Liver (tissue), 9 donors: ENCODE results near the gene DYNLT2. TPM values are rescaled to one million over a fixed set of nuclear protein-coding genes. Genes with fewer than 3 reads are reported as not detected.

Experiments used
- DNase-seq: peaks from one replicate; pipeline ENCODE4 v3.0.0-alpha.2; 2017; ENCODE audit warnings: low spot score
- H3K27ac ChIP-seq, 2 donors: one replicate each; pipeline ENCODE4 v1.7.0; 2013; ENCODE audit warnings: inconsistent platforms in 2 of 2, low read length in 2 of 2, control low read depth in 1 of 2, low read depth in 1 of 2, mild to moderate bottlenecking in 1 of 2
- H3K27me3 ChIP-seq, 4 donors: one replicate each; pipeline versions ENCODE4 v1.6.1 to v1.7.0; 2013; ENCODE audit warnings: low read length in 3 of 4, inconsistent platforms in 1 of 4, mild to moderate bottlenecking in 1 of 4, moderate library complexity in 1 of 4; ENCODE audit not compliant: control insufficient read depth in 4 of 4, insufficient read depth in 4 of 4
- H3K36me3 ChIP-seq, 4 donors: one replicate each; pipeline versions ENCODE4 v1.6.1 to v1.7.0; 2013; ENCODE audit warnings: low read length in 3 of 4, mild to moderate bottlenecking in 3 of 4, low read depth in 1 of 4, moderate library complexity in 1 of 4; ENCODE audit not compliant: control insufficient read depth in 4 of 4, insufficient read depth in 3 of 4
- H3K4me1 ChIP-seq, 4 donors: one replicate each; pipeline versions ENCODE4 v1.6.1 to v1.7.0; 2013; ENCODE audit warnings: low read length in 3 of 4, mild to moderate bottlenecking in 3 of 4, moderate library complexity in 1 of 4; ENCODE audit not compliant: control insufficient read depth in 4 of 4, insufficient read depth in 4 of 4
- H3K4me3 ChIP-seq, 3 donors: one replicate each; pipeline versions ENCODE4 v1.6.1 to v1.7.0; 2013; ENCODE audit warnings: low read length in 3 of 3, control low read depth in 1 of 3, low read depth in 1 of 3, mild to moderate bottlenecking in 1 of 3
- H3K9ac ChIP-seq, 2 donors: one replicate each; pipeline ENCODE4 v1.7.0; 2013; ENCODE audit warnings: low read length in 2 of 2, mild to moderate bottlenecking in 2 of 2, moderate library complexity in 2 of 2, control low read depth in 1 of 2, low read depth in 1 of 2
- H3K9me3 ChIP-seq, 4 donors: one replicate each; pipeline versions ENCODE4 v1.6.1 to v1.7.0; 2013; ENCODE audit warnings: low read length in 3 of 4; ENCODE audit not compliant: control insufficient read depth in 4 of 4
- EGR1 ChIP-seq, 2 donors: IDR thresholded peaks; 2 replicates each; pipeline ENCODE4 v1.6.1; 2016 to 2018; ENCODE audit warnings: antibody characterized with exemption in 2 of 2, low read depth in 2 of 2
- FOXA1 ChIP-seq: IDR thresholded peaks from 2 replicates; pipeline ENCODE4 v1.6.1; 2016; ENCODE audit warnings: antibody characterized with exemption
- FOXA2 ChIP-seq: IDR thresholded peaks from 2 replicates; pipeline ENCODE4 v1.6.1; 2016; ENCODE audit warnings: antibody characterized with exemption
- GABPA ChIP-seq, 2 donors: IDR thresholded peaks in 1 of 2; conservative IDR thresholded peaks in 1 of 2; 2 replicates each; pipeline ENCODE4 v1.6.1; 2016; ENCODE audit warnings: antibody characterized with exemption in 2 of 2, mild to moderate bottlenecking in 1 of 2, moderate library complexity in 1 of 2
- HNF4A ChIP-seq, 2 donors: conservative IDR thresholded peaks; 2 replicates each; pipeline ENCODE4 v1.6.1; 2016; ENCODE audit warnings: antibody characterized with exemption in 2 of 2, mild to moderate bottlenecking in 2 of 2
- HNF4G ChIP-seq: IDR thresholded peaks from 2 replicates; pipeline ENCODE4 v1.6.1; 2016; ENCODE audit warnings: antibody characterized with exemption
- JUND ChIP-seq, 2 donors: IDR thresholded peaks; 2 replicates each; pipeline ENCODE4 v1.6.1; 2016; ENCODE audit warnings: antibody characterized with exemption in 2 of 2
- NR2F2 ChIP-seq: IDR thresholded peaks from 2 replicates; pipeline ENCODE4 v1.6.1; 2016; ENCODE audit warnings: antibody characterized with exemption
- RAD21 ChIP-seq, 2 donors: IDR thresholded peaks; 2 replicates each; pipeline ENCODE4 v1.6.1; 2016; ENCODE audit warnings: antibody characterized with exemption in 2 of 2, mild to moderate bottlenecking in 2 of 2
- RXRA ChIP-seq, 2 donors: IDR thresholded peaks; 2 replicates each; pipeline ENCODE4 v1.6.1; 2017 to 2018; ENCODE audit warnings: antibody characterized with exemption in 2 of 2, mild to moderate bottlenecking in 1 of 2
- SP1 ChIP-seq: IDR thresholded peaks from 2 replicates; pipeline ENCODE4 v1.6.1; 2018; ENCODE audit warnings: antibody characterized with exemption, mild to moderate bottlenecking
- TAF1 ChIP-seq: conservative IDR thresholded peaks from 2 replicates; pipeline ENCODE4 v1.6.1; 2016; ENCODE audit warnings: antibody characterized with exemption, mild to moderate bottlenecking
- YY1 ChIP-seq: IDR thresholded peaks from 2 replicates; pipeline ENCODE4 v1.6.1; 2016; ENCODE audit warnings: antibody characterized with exemption, mild to moderate bottlenecking
- WGBS: extraction: QIAGEN DNeasy Blood & Tissue Kit; methylation state at CpG from one replicate; pipeline ENCODE4 v1.1.7; 2013; 5-methylcytosine and 5-hydroxymethylcytosine counted together
- polyA plus RNA-seq, 2 donors: library from polyadenylated mRNA; stranded (reverse) in 1 of 2; unstranded in 1 of 2; fragments of 200-250 nt in 1 of 2; fragments of >200 nt in 1 of 2; fragmentation: Nextera tagmentation in 1 of 2; extraction: Ambion mirVana in 1 of 2; gene quantifications; one replicate each; pipeline versions ENCODE4 v1.2.1 to v1.2.3, GENCODE V29; 2013 to 2015
- total RNA-seq, 2 donors: library from RNA; depleted of rRNA; stranded (reverse); fragments of >200 nt; gene quantifications; one replicate each; pipeline ENCODE4 v1.2.3, GENCODE V29; 2014
- TF ChIP-seq, protein P1 (sequence below): IDR thresholded peaks from 2 replicates; pipeline ENCODE4 v1.6.1; 2016; ENCODE audit warnings: antibody characterized with exemption
- TF ChIP-seq, protein P2 (sequence below): IDR thresholded peaks from 2 replicates; pipeline ENCODE4 v1.6.1; 2016; ENCODE audit warnings: antibody characterized with exemption
- TF ChIP-seq, protein P3 (sequence below): fragments of 150-350 bp; IDR thresholded peaks from 2 replicates; pipeline ENCODE4 v1.5.1; 2017; ENCODE audit warnings: improper control_type of control experiment, low read depth, low read length; ENCODE audit not compliant: missing input control
- TF ChIP-seq, protein P4 (sequence below): IDR thresholded peaks from 2 replicates; pipeline ENCODE4 v1.6.1; 2016; ENCODE audit warnings: antibody characterized with exemption
- TF ChIP-seq, protein P5 (sequence below): IDR thresholded peaks from 2 replicates; pipeline ENCODE4 v1.6.1; 2016; ENCODE audit warnings: antibody characterized with exemption, mild to moderate bottlenecking
- donor health status: healthy.
- donor health status: healthy.
- donor health status: healthy.
- donor health status: healthy.
- donor health status: healthy.

DYNLT2 gene
- total and polyA plus RNA-seq, 4 donors, result 0.37 to 2.3 (median 1.2) TPM

DNA sequence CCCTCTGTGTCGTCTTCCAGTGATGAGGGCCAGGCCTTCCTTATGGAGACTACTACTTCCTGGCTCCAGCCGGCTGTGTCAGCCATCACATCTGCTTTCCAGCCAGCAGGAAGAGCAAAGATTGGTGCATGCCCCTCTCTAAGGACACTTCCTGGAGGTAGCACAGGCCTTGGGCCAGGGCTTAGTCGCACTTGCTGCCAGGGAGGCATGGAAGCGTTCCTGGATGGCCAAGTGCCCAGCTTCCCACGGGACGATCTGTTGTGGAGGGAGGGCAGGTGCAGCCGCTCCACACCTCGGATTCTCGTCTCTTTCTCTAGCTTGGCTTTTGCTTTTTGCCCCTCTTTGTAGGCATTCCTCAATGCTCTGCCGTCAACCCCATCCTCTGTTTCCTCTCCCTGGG, 11.9 kb upstream of the DYNLT2 start:
- H3K4me1 ChIP-seq, result peaks cover 0 to 47% (median 24%) of the 10 kb centered on the region in 4 donors
- no peaks in the 10 kb centered on the region for H3K9me3 ChIP-seq
- H3K27ac ChIP-seq, result peak overlapping the region in 1 of 2 donors; percentile 26
- no peaks in the 10 kb centered on the region for H3K27me3 ChIP-seq
- no peak for DNase-seq
- peak; percentile 43 for TF ChIP-seq YY1
- TF ChIP-seq HNF4A (conservative IDR thresholded peaks at IDR 0.05), result peak in 1 of 2 donors; percentile 48
- TF ChIP-seq, protein P1, sequence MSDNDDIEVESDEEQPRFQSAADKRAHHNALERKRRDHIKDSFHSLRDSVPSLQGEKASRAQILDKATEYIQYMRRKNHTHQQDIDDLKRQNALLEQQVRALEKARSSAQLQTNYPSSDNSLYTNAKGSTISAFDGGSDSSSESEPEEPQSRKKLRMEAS, result peak; percentile 5
- no peak for TF ChIP-seq SP1
- TF ChIP-seq, protein P2, sequence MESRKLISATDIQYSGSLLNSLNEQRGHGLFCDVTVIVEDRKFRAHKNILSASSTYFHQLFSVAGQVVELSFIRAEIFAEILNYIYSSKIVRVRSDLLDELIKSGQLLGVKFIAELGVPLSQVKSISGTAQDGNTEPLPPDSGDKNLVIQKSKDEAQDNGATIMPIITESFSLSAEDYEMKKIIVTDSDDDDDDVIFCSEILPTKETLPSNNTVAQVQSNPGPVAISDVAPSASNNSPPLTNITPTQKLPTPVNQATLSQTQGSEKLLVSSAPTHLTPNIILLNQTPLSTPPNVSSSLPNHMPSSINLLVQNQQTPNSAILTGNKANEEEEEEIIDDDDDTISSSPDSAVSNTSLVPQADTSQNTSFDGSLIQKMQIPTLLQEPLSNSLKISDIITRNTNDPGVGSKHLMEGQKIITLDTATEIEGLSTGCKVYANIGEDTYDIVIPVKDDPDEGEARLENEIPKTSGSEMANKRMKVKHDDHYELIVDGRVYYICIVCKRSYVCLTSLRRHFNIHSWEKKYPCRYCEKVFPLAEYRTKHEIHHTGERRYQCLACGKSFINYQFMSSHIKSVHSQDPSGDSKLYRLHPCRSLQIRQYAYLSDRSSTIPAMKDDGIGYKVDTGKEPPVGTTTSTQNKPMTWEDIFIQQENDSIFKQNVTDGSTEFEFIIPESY, result no peak
- peak in 1 of 2 donors; percentile 29 for TF ChIP-seq GABPA (IDR thresholded peaks at IDR 0.05 in 1 of 2, conservative IDR thresholded peaks at IDR 0.05 in 1 of 2)
- TF ChIP-seq, protein P3, sequence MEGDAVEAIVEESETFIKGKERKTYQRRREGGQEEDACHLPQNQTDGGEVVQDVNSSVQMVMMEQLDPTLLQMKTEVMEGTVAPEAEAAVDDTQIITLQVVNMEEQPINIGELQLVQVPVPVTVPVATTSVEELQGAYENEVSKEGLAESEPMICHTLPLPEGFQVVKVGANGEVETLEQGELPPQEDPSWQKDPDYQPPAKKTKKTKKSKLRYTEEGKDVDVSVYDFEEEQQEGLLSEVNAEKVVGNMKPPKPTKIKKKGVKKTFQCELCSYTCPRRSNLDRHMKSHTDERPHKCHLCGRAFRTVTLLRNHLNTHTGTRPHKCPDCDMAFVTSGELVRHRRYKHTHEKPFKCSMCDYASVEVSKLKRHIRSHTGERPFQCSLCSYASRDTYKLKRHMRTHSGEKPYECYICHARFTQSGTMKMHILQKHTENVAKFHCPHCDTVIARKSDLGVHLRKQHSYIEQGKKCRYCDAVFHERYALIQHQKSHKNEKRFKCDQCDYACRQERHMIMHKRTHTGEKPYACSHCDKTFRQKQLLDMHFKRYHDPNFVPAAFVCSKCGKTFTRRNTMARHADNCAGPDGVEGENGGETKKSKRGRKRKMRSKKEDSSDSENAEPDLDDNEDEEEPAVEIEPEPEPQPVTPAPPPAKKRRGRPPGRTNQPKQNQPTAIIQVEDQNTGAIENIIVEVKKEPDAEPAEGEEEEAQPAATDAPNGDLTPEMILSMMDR, result no peak
- peak in 1 of 2 donors; percentile 6 for TF ChIP-seq RXRA (IDR thresholded peaks at IDR 0.05)
- peaks cover 2 to 29% (median 17%) of the 10 kb centered on the region in 4 donors for H3K36me3 ChIP-seq
- H3K9ac ChIP-seq, result no peak overlapping the region
- H3K4me3 ChIP-seq, result peak overlapping the region in 1 of 3 donors; percentile 28
- 55% methylated on average over 10 of the region's 10 CpGs for WGBS

DNA sequence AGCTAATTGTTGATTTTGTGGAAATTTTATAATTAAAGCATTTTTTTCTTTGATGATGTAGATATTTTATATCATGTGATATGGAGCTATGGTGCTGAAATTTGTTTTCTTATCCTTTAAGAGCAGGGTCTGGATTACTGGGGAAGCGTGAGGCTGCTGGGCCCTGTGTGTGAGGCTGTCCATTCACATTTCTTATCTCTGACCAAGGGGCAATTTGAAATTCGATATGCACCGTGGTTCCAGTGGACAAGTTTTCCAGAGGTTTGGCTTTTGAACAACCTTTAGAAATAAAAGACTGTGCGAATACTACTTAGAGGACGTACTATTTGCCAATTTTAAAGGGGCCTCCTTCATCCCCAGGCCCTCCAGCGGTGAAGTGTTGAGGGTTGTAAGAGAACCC, 3.8 kb upstream of the DYNLT2 start:
- Histone ChIP-seq H3K27me3 (no peaks in the 10 kb centered on the region), H3K36me3 (peaks cover 0 to 26% (median 21%) of the 10 kb centered on the region in 4 donors), H3K27ac (no peak overlapping the region), H3K9me3 (no peaks in the 10 kb centered on the region), H3K4me1 (peaks cover 0 to 15% (median 10%) of the 10 kb centered on the region in 4 donors), H3K9ac (no peak overlapping the region), H3K4me3 (no peak overlapping the region)
- 87% methylated on average over 6 of the region's 6 CpGs for WGBS
- TF ChIP-seq SP1 (no peak), NR2F2 (no peak), TAF1 (no peak), JUND (IDR thresholded peaks at IDR 0.05) (no peak), EGR1 (IDR thresholded peaks at IDR 0.05; ENCODE audit: low read depth in 2 of 2) (no peak), HNF4A (conservative IDR thresholded peaks at IDR 0.05) (no peak), RXRA (IDR thresholded peaks at IDR 0.05) (no peak), YY1 (no peak), FOXA1 (no peak), GABPA (IDR thresholded peaks at IDR 0.05 in 1 of 2, conservative IDR thresholded peaks at IDR 0.05 in 1 of 2) (no peak), FOXA2 (no peak), HNF4G (no peak), RAD21 (IDR thresholded peaks at IDR 0.05) (no peak)
- TF ChIP-seq, protein P2, result no peak
- TF ChIP-seq, protein P1, result no peak
- TF ChIP-seq, protein P3, result no peak
- TF ChIP-seq, protein P4, sequence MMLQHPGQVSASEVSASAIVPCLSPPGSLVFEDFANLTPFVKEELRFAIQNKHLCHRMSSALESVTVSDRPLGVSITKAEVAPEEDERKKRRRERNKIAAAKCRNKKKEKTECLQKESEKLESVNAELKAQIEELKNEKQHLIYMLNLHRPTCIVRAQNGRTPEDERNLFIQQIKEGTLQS, result no peak
- TF ChIP-seq, protein P5, sequence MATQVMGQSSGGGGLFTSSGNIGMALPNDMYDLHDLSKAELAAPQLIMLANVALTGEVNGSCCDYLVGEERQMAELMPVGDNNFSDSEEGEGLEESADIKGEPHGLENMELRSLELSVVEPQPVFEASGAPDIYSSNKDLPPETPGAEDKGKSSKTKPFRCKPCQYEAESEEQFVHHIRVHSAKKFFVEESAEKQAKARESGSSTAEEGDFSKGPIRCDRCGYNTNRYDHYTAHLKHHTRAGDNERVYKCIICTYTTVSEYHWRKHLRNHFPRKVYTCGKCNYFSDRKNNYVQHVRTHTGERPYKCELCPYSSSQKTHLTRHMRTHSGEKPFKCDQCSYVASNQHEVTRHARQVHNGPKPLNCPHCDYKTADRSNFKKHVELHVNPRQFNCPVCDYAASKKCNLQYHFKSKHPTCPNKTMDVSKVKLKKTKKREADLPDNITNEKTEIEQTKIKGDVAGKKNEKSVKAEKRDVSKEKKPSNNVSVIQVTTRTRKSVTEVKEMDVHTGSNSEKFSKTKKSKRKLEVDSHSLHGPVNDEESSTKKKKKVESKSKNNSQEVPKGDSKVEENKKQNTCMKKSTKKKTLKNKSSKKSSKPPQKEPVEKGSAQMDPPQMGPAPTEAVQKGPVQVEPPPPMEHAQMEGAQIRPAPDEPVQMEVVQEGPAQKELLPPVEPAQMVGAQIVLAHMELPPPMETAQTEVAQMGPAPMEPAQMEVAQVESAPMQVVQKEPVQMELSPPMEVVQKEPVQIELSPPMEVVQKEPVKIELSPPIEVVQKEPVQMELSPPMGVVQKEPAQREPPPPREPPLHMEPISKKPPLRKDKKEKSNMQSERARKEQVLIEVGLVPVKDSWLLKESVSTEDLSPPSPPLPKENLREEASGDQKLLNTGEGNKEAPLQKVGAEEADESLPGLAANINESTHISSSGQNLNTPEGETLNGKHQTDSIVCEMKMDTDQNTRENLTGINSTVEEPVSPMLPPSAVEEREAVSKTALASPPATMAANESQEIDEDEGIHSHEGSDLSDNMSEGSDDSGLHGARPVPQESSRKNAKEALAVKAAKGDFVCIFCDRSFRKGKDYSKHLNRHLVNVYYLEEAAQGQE, result no peak
- DNase-seq, result no peak
